Astrocyte (in vitro differentiated cells and primary cell): ENCODE results near the gene BST1. TPM values are rescaled to one million over a fixed set of nuclear protein-coding genes. Genes with fewer than 3 reads are reported as not detected.
A peak's percentile ranks its signal among the peaks of the same experiment; 100 is the strongest.

Experiments
- DNase-seq: peaks from one replicate; pipeline ENCODE4 v3.0.0-alpha.2; 2010; ENCODE audit warnings: low read depth
- FAIRE-seq: peaks from 2 replicates; lab custom pipeline; 2011; peaks lifted over from hg19 to GRCh38; lab: Jason Lieb, UNC
- H2AFZ ChIP-seq: 2 replicates; pipeline ENCODE4 v1.6.0; 2012; ENCODE audit warnings: low read depth, low read length, inconsistent platforms
- H3K27ac ChIP-seq: 2 replicates; pipeline ENCODE4 v1.5.1; 2011; ENCODE audit warnings: low read depth, low read length, inconsistent platforms
- H3K27me3 ChIP-seq: 2 replicates; pipeline ENCODE4 v1.6.0; 2011; ENCODE audit warnings: low read length, inconsistent platforms; ENCODE audit not compliant: insufficient read depth
- H3K36me3 ChIP-seq: 2 replicates; pipeline ENCODE4 v1.5.1; 2011; ENCODE audit warnings: low read length, inconsistent platforms; ENCODE audit not compliant: insufficient read depth
- H3K4me1 ChIP-seq: 2 replicates; pipeline ENCODE4 v1.5.1; 2011; ENCODE audit warnings: low read length, inconsistent platforms; ENCODE audit not compliant: insufficient read depth
- H3K4me2 ChIP-seq: 2 replicates; pipeline ENCODE4 v1.6.0; 2012; ENCODE audit warnings: low read length, inconsistent platforms
- H3K4me3 ChIP-seq: 2 replicates; pipeline ENCODE4 v1.5.1; 2011; ENCODE audit warnings: low read depth, mild to moderate bottlenecking, low read length, inconsistent platforms; ENCODE audit not compliant: insufficient read depth
- H3K79me2 ChIP-seq: 2 replicates; pipeline ENCODE4 v1.6.0; 2012; ENCODE audit warnings: mild to moderate bottlenecking, low read length, inconsistent platforms; ENCODE audit not compliant: insufficient read depth
- H3K9ac ChIP-seq: 2 replicates; pipeline ENCODE4 v1.6.0; 2012; ENCODE audit warnings: mild to moderate bottlenecking, low read length, inconsistent platforms
- H3K9me3 ChIP-seq: 2 replicates; pipeline ENCODE4 v1.5.1; 2012; ENCODE audit warnings: low read depth, mild to moderate bottlenecking, low read length, inconsistent platforms; ENCODE audit not compliant: insufficient read depth
- H4K20me1 ChIP-seq: 2 replicates; pipeline ENCODE4 v1.6.0; 2012; ENCODE audit warnings: low read length, inconsistent platforms; ENCODE audit not compliant: insufficient read depth
- H3K27ac Mint-ChIP-seq: one replicate; pipeline ENCODE4 v1.8.0; 2021; ENCODE audit warnings: mild to moderate bottlenecking, mixed read lengths; ENCODE audit not compliant: unreplicated experiment
- H3K27me3 Mint-ChIP-seq: one replicate; pipeline ENCODE4 v1.8.0; 2021; ENCODE audit warnings: low read depth, mixed read lengths; ENCODE audit not compliant: unreplicated experiment
- H3K36me3 Mint-ChIP-seq: one replicate; pipeline ENCODE4 v1.8.0; 2021; ENCODE audit warnings: low read depth, mixed read lengths; ENCODE audit not compliant: unreplicated experiment
- H3K4me1 Mint-ChIP-seq: one replicate; pipeline ENCODE4 v1.8.0; 2021; ENCODE audit warnings: low read depth, mixed read lengths; ENCODE audit not compliant: unreplicated experiment
- H3K4me3 Mint-ChIP-seq: one replicate; pipeline ENCODE4 v1.8.0; 2021; ENCODE audit warnings: mild to moderate bottlenecking, moderate library complexity, mixed read lengths; ENCODE audit not compliant: unreplicated experiment
- H3K9me3 Mint-ChIP-seq: one replicate; pipeline ENCODE4 v1.8.0; 2021; ENCODE audit warnings: mild to moderate bottlenecking, mixed read lengths; ENCODE audit not compliant: unreplicated experiment
- EZH2 ChIP-seq: IDR thresholded peaks from 2 replicates; pipeline ENCODE4 v1.6.1; 2012; ENCODE audit warnings: mild to moderate bottlenecking, low read length, inconsistent platforms; ENCODE audit not compliant: insufficient read depth
- total RNA-seq: library from RNA; stranded (reverse); gene quantifications from 2 replicates; pipeline ENCODE4 v1.2.1, GENCODE V29; 2021
- TF ChIP-seq, protein P1 (sequence below): IDR thresholded peaks from 2 replicates; pipeline ENCODE4 v1.5.1; 2011; ENCODE audit warnings: low read depth, mild to moderate bottlenecking, inconsistent platforms, low read length, moderate library complexity; ENCODE audit not compliant: insufficient read depth

Gene BST1
- total RNA-seq, 1 donor from 2014 or later = 24.5 TPM

DNA sequence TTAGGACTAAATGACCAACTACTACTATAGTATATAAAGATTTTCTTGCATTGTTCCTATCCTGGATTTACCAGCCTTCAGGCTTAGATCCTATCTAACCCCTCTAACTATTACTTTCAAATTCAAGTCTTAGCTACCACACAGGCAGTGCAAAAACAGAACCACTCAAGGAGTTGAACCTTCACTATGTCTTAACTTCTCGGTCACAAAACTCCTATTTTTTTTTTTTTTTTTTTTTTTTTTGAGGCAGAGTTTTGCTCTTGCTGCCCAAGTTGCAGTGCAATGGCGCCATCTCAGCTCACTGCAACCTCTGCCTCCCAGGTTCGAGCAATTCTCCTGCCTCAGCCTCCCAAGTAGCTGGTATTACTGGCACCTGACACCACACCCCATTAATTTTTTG is 27.5 kb upstream of the BST1 start:
- no peaks in the 10 kb centered on the region for H3K27me3 Mint-ChIP-seq
- H3K4me1 ChIP-seq = peaks cover 11% of the 10 kb centered on the region
- H2AFZ ChIP-seq = no peak overlapping the region
- H3K9ac ChIP-seq = no peak overlapping the region
- H3K4me3 ChIP-seq = no peak overlapping the region
- no peaks in the 10 kb centered on the region for H3K27me3 ChIP-seq
- no peak overlapping the region for H3K4me2 ChIP-seq
- FAIRE-seq (no peak), DNase-seq (no peak)
- H3K9me3 Mint-ChIP-seq = no peaks in the 10 kb centered on the region
- H3K36me3 ChIP-seq = peaks cover 8% of the 10 kb centered on the region
- peak overlapping the region; percentile 46 for H3K4me3 Mint-ChIP-seq
- H3K27ac Mint-ChIP-seq = no peak overlapping the region
- TF ChIP-seq, protein P1, sequence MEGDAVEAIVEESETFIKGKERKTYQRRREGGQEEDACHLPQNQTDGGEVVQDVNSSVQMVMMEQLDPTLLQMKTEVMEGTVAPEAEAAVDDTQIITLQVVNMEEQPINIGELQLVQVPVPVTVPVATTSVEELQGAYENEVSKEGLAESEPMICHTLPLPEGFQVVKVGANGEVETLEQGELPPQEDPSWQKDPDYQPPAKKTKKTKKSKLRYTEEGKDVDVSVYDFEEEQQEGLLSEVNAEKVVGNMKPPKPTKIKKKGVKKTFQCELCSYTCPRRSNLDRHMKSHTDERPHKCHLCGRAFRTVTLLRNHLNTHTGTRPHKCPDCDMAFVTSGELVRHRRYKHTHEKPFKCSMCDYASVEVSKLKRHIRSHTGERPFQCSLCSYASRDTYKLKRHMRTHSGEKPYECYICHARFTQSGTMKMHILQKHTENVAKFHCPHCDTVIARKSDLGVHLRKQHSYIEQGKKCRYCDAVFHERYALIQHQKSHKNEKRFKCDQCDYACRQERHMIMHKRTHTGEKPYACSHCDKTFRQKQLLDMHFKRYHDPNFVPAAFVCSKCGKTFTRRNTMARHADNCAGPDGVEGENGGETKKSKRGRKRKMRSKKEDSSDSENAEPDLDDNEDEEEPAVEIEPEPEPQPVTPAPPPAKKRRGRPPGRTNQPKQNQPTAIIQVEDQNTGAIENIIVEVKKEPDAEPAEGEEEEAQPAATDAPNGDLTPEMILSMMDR = no peak
- TF ChIP-seq EZH2 = no peak
- no peak overlapping the region for H3K27ac ChIP-seq
- H3K79me2 ChIP-seq = peaks cover 96% of the 10 kb centered on the region
- H3K4me1 Mint-ChIP-seq = peaks cover 21% of the 10 kb centered on the region
- no peaks in the 10 kb centered on the region for H3K9me3 ChIP-seq
- H4K20me1 ChIP-seq = no peaks in the 10 kb centered on the region
- no peaks in the 10 kb centered on the region for H3K36me3 Mint-ChIP-seq

DNA sequence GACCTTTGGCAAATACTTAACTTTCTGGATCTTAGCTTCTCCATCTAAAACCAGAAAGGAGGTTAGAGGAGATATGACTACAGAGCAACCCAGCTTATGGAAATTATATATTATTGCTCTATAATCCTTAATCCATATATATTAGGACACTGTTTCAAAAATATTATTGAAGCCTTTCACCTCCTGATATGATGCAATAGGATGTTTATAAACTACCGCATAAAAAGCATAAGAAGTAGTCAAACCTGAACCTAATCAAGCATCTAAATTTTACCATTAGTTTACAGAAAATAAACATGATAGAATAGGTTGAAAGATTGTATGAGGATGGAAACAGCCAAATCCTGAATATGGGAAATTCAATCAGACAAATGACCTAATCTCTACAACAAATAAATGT is 26.8 kb upstream of the BST1 start:
- peaks cover 11% of the 10 kb centered on the region for H3K4me1 ChIP-seq
- H3K27me3 ChIP-seq = no peaks in the 10 kb centered on the region
- no peaks in the 10 kb centered on the region for H4K20me1 ChIP-seq
- Mint-ChIP-seq H3K27ac (peak overlapping the region; percentile 69), H3K9me3 (no peaks in the 10 kb centered on the region), H3K4me1 (peaks cover 21% of the 10 kb centered on the region), H3K27me3 (no peaks in the 10 kb centered on the region), H3K4me3 (no peak overlapping the region), H3K36me3 (no peaks in the 10 kb centered on the region)
- no peak for TF ChIP-seq EZH2
- TF ChIP-seq, protein P1 = no peak
- H3K36me3 ChIP-seq = peaks cover 8% of the 10 kb centered on the region
- FAIRE-seq (no peak), DNase-seq (no peak)
- H3K9me3 ChIP-seq = no peaks in the 10 kb centered on the region
- H3K4me3 ChIP-seq = no peak overlapping the region
- H3K27ac ChIP-seq = no peak overlapping the region
- H3K4me2 ChIP-seq = no peak overlapping the region
- H3K79me2 ChIP-seq = peaks cover 100% of the 10 kb centered on the region
- no peak overlapping the region for H2AFZ ChIP-seq
- no peak overlapping the region for H3K9ac ChIP-seq

DNA sequence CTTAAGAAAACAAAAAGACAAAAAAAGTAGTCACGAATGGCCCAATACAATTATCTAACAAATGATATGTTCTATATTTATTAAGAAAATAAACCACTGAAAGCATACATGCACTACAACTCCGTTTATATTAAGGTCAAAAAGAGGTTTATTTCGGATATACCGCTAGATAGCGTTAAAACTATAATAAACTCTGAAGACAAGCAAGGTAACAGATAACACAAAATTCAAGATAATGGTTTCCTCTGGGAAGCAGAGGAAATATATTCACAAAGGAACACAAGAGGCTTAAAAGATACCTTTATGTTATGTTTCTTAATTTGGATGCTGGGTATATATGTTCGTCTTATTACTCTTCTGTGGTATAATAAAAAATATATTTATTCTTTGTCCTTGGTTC is 26.0 kb upstream of the BST1 start:
- peaks cover 4% of the 10 kb centered on the region for H3K36me3 ChIP-seq
- peak overlapping the region; percentile 68 for H3K27ac ChIP-seq
- no peaks in the 10 kb centered on the region for H3K9me3 ChIP-seq
- peaks cover 11% of the 10 kb centered on the region for H3K4me1 ChIP-seq
- Mint-ChIP-seq H3K4me1 (peaks cover 19% of the 10 kb centered on the region), H3K36me3 (no peaks in the 10 kb centered on the region), H3K27me3 (no peaks in the 10 kb centered on the region), H3K27ac (no peak overlapping the region), H3K9me3 (no peaks in the 10 kb centered on the region), H3K4me3 (no peak overlapping the region)
- H4K20me1 ChIP-seq = no peaks in the 10 kb centered on the region
- no peak for DNase-seq
- no peak overlapping the region for H3K9ac ChIP-seq
- no peaks in the 10 kb centered on the region for H3K27me3 ChIP-seq
- H2AFZ ChIP-seq = no peak overlapping the region
- no peak overlapping the region for H3K4me3 ChIP-seq
- FAIRE-seq = no peak
- no peak overlapping the region for H3K4me2 ChIP-seq
- no peak for TF ChIP-seq EZH2
- TF ChIP-seq, protein P1 = no peak
- H3K79me2 ChIP-seq = peaks cover 98% of the 10 kb centered on the region
